Measurements from ENCODE around the gene MAK.
"Not testable (repeated sequence)": the region's sequence is repeated elsewhere in the genome, so short reads cannot be mapped to it uniquely, and the experiment has no call there.

Gene MAK

GRCh38 chr6:10730254-10730653, 108.1 kb downstream of the MAK start:
- Histone ChIP-seq H3K27me3 (ENCODE audit: insufficient read depth, low read length) (no peaks in the 10 kb centered on the region), H3K79me2 (ENCODE audit: control insufficient read depth, insufficient read depth, low read length, unreplicated experiment) (peaks cover 21% of the 10 kb centered on the region), H2AFZ (ENCODE audit: low read length, unreplicated experiment) (no peak overlapping the region), H3K4me3 (ENCODE audit: low read depth, low read length) (no peak overlapping the region), H3K27ac (ENCODE audit: low read depth, low read length) (no peak overlapping the region), H3K4me1 (ENCODE audit: control insufficient read depth, insufficient read depth, low read length, unreplicated experiment) (peaks cover 8% of the 10 kb centered on the region), H3K36me3 (ENCODE audit: insufficient read depth, low read length) (peaks cover 44% of the 10 kb centered on the region)

DNA sequence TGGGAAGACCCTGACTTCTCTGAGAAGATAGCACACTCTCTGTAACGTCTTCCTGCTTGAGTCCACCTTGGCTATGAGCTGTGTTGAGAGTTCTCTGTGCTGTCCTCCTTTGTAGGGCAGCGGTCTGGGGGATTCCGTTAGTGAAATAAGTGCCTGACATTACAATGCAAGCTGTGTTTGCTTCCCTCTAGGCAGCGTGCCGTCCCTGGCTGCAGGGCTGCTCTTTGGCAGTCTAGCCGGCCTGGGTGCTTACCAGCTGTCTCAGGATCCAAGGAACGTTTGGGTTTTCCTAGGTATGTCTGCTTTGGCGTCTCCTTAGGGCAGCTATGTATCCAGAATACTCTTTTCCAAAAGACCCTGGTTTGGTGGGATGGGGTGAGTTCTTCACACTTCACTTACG, 112.6 kb downstream of the MAK start:
- no peaks in the 10 kb centered on the region for H3K27me3 ChIP-seq (ENCODE audit: insufficient read depth, low read length)
- no peak overlapping the region for H3K27ac ChIP-seq (ENCODE audit: low read depth, low read length)
- H2AFZ ChIP-seq (ENCODE audit: low read length, unreplicated experiment), result no peak overlapping the region
- H3K4me1 ChIP-seq (ENCODE audit: control insufficient read depth, insufficient read depth, low read length, unreplicated experiment), result peaks cover 12% of the 10 kb centered on the region
- no peak overlapping the region for H3K4me3 ChIP-seq (ENCODE audit: low read depth, low read length)
- H3K36me3 ChIP-seq (ENCODE audit: insufficient read depth, low read length), result peaks cover 21% of the 10 kb centered on the region
- peaks cover 43% of the 10 kb centered on the region for H3K79me2 ChIP-seq (ENCODE audit: control insufficient read depth, insufficient read depth, low read length, unreplicated experiment)

GRCh38 chr6:10725044-10725443, 113.3 kb downstream of the MAK start:
- no peak overlapping the region for H2AFZ ChIP-seq (ENCODE audit: low read length, unreplicated experiment)
- no peak overlapping the region for H3K27ac ChIP-seq (ENCODE audit: low read depth, low read length)
- H3K36me3 ChIP-seq (ENCODE audit: insufficient read depth, low read length), result peaks cover 15% of the 10 kb centered on the region; the same call in 1 of the 2 replicates
- H3K4me1 ChIP-seq (ENCODE audit: control insufficient read depth, insufficient read depth, low read length, unreplicated experiment), result peaks cover 12% of the 10 kb centered on the region
- peaks cover 43% of the 10 kb centered on the region for H3K79me2 ChIP-seq (ENCODE audit: control insufficient read depth, insufficient read depth, low read length, unreplicated experiment)
- no peaks in the 10 kb centered on the region for H3K27me3 ChIP-seq (ENCODE audit: insufficient read depth, low read length)
- no peak overlapping the region for H3K4me3 ChIP-seq (ENCODE audit: low read depth, low read length)

GRCh38 chr6:10723567-10723881, 114.8 kb downstream of the MAK start:
- Histone ChIP-seq H3K4me1 (ENCODE audit: control insufficient read depth, insufficient read depth, low read length, unreplicated experiment) (peaks cover 12% of the 10 kb centered on the region), H3K79me2 (ENCODE audit: control insufficient read depth, insufficient read depth, low read length, unreplicated experiment) (peaks cover 43% of the 10 kb centered on the region), H3K27ac (ENCODE audit: low read depth, low read length) (peak overlapping the region; percentile 67; the same call in 1 of the 2 replicates), H2AFZ (ENCODE audit: low read length, unreplicated experiment) (peak overlapping the region; percentile 81), H3K36me3 (ENCODE audit: insufficient read depth, low read length) (peaks cover 4% of the 10 kb centered on the region; the same call in 1 of the 2 replicates), H3K27me3 (ENCODE audit: insufficient read depth, low read length) (no peaks in the 10 kb centered on the region), H3K4me3 (ENCODE audit: low read depth, low read length) (peak overlapping the region; percentile 90)

- H3K27ac ChIP-seq (ENCODE audit: low read depth, low read length), result peak within 1 kb of the TSS; percentile 67
- H3K4me3 ChIP-seq (ENCODE audit: low read depth, low read length), result peak within 1 kb of the TSS; percentile 90
- H3K36me3 ChIP-seq (ENCODE audit: insufficient read depth, low read length), result peaks cover 3% of the 10 kb centered on the region; the same call in 1 of the 2 replicates
- peaks cover 12% of the 10 kb centered on the region for H3K4me1 ChIP-seq (ENCODE audit: control insufficient read depth, insufficient read depth, low read length, unreplicated experiment)
- H3K27me3 ChIP-seq (ENCODE audit: insufficient read depth, low read length), result no peaks in the 10 kb centered on the region
- H3K79me2 ChIP-seq (ENCODE audit: control insufficient read depth, insufficient read depth, low read length, unreplicated experiment), result peaks cover 40% of the 10 kb centered on the region
- H2AFZ ChIP-seq (ENCODE audit: low read length, unreplicated experiment), result peak within 1 kb of the TSS; percentile 93
Observed at GRCh38 chr6:10722820-10723566, 115.3 kb downstream of the MAK start, which contains the start of gene TMEM14C. TMEM14C (plus strand) TSS chr6:10723070; CDS start chr6:10724614, 1,544 bp downstream.

GRCh38 chr6:10722570-10722819, 115.8 kb downstream of the MAK start:
- Histone ChIP-seq H3K36me3 (ENCODE audit: insufficient read depth, low read length) (no peaks in the 10 kb centered on the region; the same call in 1 of the 2 replicates), H3K79me2 (ENCODE audit: control insufficient read depth, insufficient read depth, low read length, unreplicated experiment) (peaks cover 37% of the 10 kb centered on the region), H3K27ac (ENCODE audit: low read depth, low read length) (peak overlapping the region; percentile 61), H3K4me1 (ENCODE audit: control insufficient read depth, insufficient read depth, low read length, unreplicated experiment) (peaks cover 12% of the 10 kb centered on the region), H3K4me3 (ENCODE audit: low read depth, low read length) (peak overlapping the region; percentile 90), H2AFZ (ENCODE audit: low read length, unreplicated experiment) (peak overlapping the region; percentile 93), H3K27me3 (ENCODE audit: insufficient read depth, low read length) (no peaks in the 10 kb centered on the region)

DNA sequence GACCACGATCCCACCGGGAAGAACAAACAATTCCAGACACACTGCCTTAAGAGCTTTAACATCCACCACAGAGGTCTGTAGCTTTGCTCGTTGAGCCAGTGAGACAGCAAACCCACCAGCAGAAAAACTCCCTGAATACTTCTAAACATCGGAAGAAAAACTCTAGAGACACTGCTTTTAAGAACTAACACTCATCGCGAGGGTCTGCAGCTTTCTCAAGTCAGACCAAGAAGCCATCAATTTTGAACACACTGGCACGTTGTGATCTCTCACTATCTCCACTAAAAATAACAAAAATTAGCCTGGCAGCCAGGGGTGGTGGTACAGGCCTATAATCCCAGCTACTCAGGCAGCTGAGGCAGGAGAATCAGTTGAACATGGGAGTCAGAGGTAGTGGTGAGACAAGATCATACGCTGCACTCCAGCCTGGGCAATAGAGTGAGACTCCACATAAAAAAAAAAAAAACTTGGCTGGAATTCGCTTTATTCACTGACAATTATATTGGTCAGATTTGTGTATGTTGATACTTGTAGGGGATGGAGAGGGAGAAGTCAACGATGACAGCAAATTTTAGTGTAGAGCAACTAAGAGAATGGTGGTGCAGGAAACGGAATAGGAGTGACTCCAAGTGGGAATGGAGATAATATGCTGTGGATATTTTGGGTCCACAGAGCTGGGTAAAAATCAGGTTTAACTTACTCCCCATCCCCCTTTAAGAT, 116.3 kb downstream of the MAK start:
- peak overlapping the region; percentile 61 for H3K27ac ChIP-seq (ENCODE audit: low read depth, low read length)
- H2AFZ ChIP-seq (ENCODE audit: low read length, unreplicated experiment), result peak overlapping the region; percentile 93
- peak overlapping the region; percentile 90 for H3K4me3 ChIP-seq (ENCODE audit: low read depth, low read length)

GRCh38 chr6:10720960-10721849, 117.1 kb downstream of the MAK start:
- not testable (repeated sequence) for H3K27ac ChIP-seq (ENCODE audit: low read depth, low read length); H3K36me3 ChIP-seq (ENCODE audit: insufficient read depth, low read length); H2AFZ ChIP-seq (ENCODE audit: low read length, unreplicated experiment); H3K27me3 ChIP-seq (ENCODE audit: insufficient read depth, low read length)
- Histone ChIP-seq H3K4me3 (ENCODE audit: low read depth, low read length) (peak overlapping the region; percentile 90), H3K4me1 (ENCODE audit: control insufficient read depth, insufficient read depth, low read length, unreplicated experiment) (peaks cover 12% of the 10 kb centered on the region), H3K79me2 (ENCODE audit: control insufficient read depth, insufficient read depth, low read length, unreplicated experiment) (peaks cover 32% of the 10 kb centered on the region)

More for the DNA sequence above, 116.3 kb downstream of the MAK start:
- H3K79me2 ChIP-seq (ENCODE audit: control insufficient read depth, insufficient read depth, low read length, unreplicated experiment), result peaks cover 37% of the 10 kb centered on the region
- no peaks in the 10 kb centered on the region; the same call in 1 of the 2 replicates for H3K36me3 ChIP-seq (ENCODE audit: insufficient read depth, low read length)
- peaks cover 12% of the 10 kb centered on the region for H3K4me1 ChIP-seq (ENCODE audit: control insufficient read depth, insufficient read depth, low read length, unreplicated experiment)
- no peaks in the 10 kb centered on the region for H3K27me3 ChIP-seq (ENCODE audit: insufficient read depth, low read length)

- Histone ChIP-seq H3K79me2 (ENCODE audit: control insufficient read depth, insufficient read depth, low read length, unreplicated experiment) (peaks cover 24% of the 10 kb centered on the region), H3K4me1 (ENCODE audit: control insufficient read depth, insufficient read depth, low read length, unreplicated experiment) (peaks cover 12% of the 10 kb centered on the region), H3K27me3 (ENCODE audit: insufficient read depth, low read length) (no peaks in the 10 kb centered on the region), H3K36me3 (ENCODE audit: insufficient read depth, low read length) (no peaks in the 10 kb centered on the region), H2AFZ (ENCODE audit: low read length, unreplicated experiment) (peak overlapping the region; percentile 5), H3K4me3 (ENCODE audit: low read depth, low read length) (peak overlapping the region; percentile 77), H3K27ac (ENCODE audit: low read depth, low read length) (no peak overlapping the region)
Observed at GRCh38 chr6:10720265-10720959, 117.9 kb downstream of the MAK start.

DNA sequence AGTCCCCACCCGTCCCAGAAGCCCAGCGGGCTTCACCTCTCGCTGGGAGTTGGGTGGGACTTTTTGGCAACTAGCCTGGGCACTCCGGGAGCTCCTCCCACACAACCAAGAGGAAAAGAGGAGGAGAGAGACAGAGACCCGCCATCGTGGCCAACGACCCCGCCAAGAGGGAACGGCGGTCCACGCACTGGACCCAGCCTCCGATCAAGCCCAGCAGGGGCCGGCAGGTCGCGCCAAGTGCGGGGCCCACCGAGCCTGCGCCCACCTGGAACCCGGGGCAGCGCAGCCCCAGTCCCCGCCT, 118.4 kb downstream of the MAK start:
- H3K4me3 ChIP-seq (ENCODE audit: low read depth, low read length), result peak overlapping the region; percentile 77
- H2AFZ ChIP-seq (ENCODE audit: low read length, unreplicated experiment), result peak overlapping the region; percentile 5
- no peaks in the 10 kb centered on the region for H3K36me3 ChIP-seq (ENCODE audit: insufficient read depth, low read length)
- peaks cover 12% of the 10 kb centered on the region for H3K4me1 ChIP-seq (ENCODE audit: control insufficient read depth, insufficient read depth, low read length, unreplicated experiment)
- H3K27ac ChIP-seq (ENCODE audit: low read depth, low read length), result no peak overlapping the region
- H3K79me2 ChIP-seq (ENCODE audit: control insufficient read depth, insufficient read depth, low read length, unreplicated experiment), result peaks cover 19% of the 10 kb centered on the region
- H3K27me3 ChIP-seq (ENCODE audit: insufficient read depth, low read length), result no peaks in the 10 kb centered on the region

All from ACC112 (cell line).